ENCODE measurements around the gene STAT5A. TPM values are rescaled to one million over a fixed set of nuclear protein-coding genes. Genes with fewer than 3 reads are reported as not detected.
A peak's percentile ranks its signal among the peaks of the same experiment; 100 is the strongest.

Gene STAT5A
- polyA plus RNA-seq, 1 donor (not counting 4 experiments of a cell fraction or from before 2014, with no cell fraction given): 0.51 TPM

- Histone ChIP-seq H3K27ac (ENCODE audit: control insufficient read depth, insufficient read depth, low read length) (peak overlapping the region; percentile 11), H3K9ac (ENCODE audit: control insufficient read depth, extremely low read depth, insufficient read depth, low read length) (peak overlapping the region; percentile 72), H3K27me3 (ENCODE audit: control insufficient read depth, extremely low read depth, insufficient read depth, low read length) (peaks cover under 1% of the 10 kb centered on the region), H3K4me3 (ENCODE audit: control insufficient read depth in 2 of 3, extremely low read depth in 1 of 3, insufficient read depth in 2 of 3, low read depth in 1 of 3, low read length in 3 of 3) (peak overlapping the region; percentile 69 to 75 (median 73)), H3K9me3 (ENCODE audit: control insufficient read depth, low read depth, low read length) (no peaks in the 10 kb centered on the region), H3K79me2 (ENCODE audit: control insufficient read depth, insufficient read depth, low read length) (peaks cover 8% of the 10 kb centered on the region), H3K9me1 (ENCODE audit: control insufficient read depth, extremely low read depth, insufficient read depth, low read length) (no peaks in the 10 kb centered on the region), H4K20me1 (ENCODE audit: control insufficient read depth, extremely low read depth, insufficient read depth, low read length) (no peaks in the 10 kb centered on the region), H3K4me1 (ENCODE audit: control insufficient read depth, extremely low read depth, insufficient read depth, low read length) (peaks cover 15% of the 10 kb centered on the region), H3K36me3 (ENCODE audit: control insufficient read depth in 2 of 2, extremely low read depth in 1 of 2, insufficient read depth in 2 of 2, low read length in 2 of 2) (no peaks in the 10 kb centered on the region), H3K4me2 (ENCODE audit: control insufficient read depth, extremely low read depth, insufficient read depth, low read depth, low read length) (peak overlapping the region; percentile 88), H2AFZ (ENCODE audit: control insufficient read depth, low read length) (peak overlapping the region; percentile 86)
- dilution Hi-C loops (cut with MboI; ENCODE audit: extremely low pct_ligation_motif_present, low sequenced_read_pairs): no loop called here
- TF ChIP-seq EZH2 (IDR thresholded peaks at IDR 0.05; ENCODE audit: low read length) (no peak), CTCF (optimal IDR thresholded peaks at IDR 0.05 in 1 of 3, IDR thresholded peaks at IDR 0.05 in 1 of 3, conservative IDR thresholded peaks at IDR 0.05 in 1 of 3; ENCODE audit: extremely low read depth in 1 of 3, insufficient read depth in 2 of 3, low read length in 3 of 3) (no peak)
- FAIRE-seq (no peak), DNase-seq (ENCODE audit: low read depth, low spot score) (no peak)
These were observed 11.5 kb upstream of the STAT5A start for GRCh38 chr17:42276609-42277341.

DNA sequence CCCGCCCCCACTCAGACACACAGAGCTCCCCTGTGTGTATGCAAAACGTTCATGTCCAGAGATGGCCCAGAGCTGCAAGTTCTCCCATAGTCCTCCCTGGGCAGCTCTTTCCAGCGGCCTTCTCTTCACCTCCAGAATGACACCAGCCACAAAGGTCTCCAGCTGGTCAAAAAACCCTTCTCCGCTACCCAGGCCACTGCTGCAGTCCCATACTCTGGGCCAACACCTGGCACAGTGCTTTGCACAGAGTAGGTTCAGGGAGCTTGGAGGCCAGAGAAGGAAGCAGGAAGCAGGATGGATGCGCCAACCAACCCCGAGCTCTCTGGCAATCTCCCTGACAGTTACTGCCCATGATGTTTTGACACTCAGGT, 11.0 kb upstream of the STAT5A start:
- peaks cover 15% of the 10 kb centered on the region for H3K4me1 ChIP-seq (ENCODE audit: control insufficient read depth, extremely low read depth, insufficient read depth, low read length)
- FAIRE-seq (no peak), DNase-seq (ENCODE audit: low read depth, low spot score) (no peak)
- no peaks in the 10 kb centered on the region for H3K9me1 ChIP-seq (ENCODE audit: control insufficient read depth, extremely low read depth, insufficient read depth, low read length)
- peaks cover 3% of the 10 kb centered on the region for H3K27me3 ChIP-seq (ENCODE audit: control insufficient read depth, extremely low read depth, insufficient read depth, low read length)
- TF ChIP-seq EZH2 (IDR thresholded peaks at IDR 0.05; ENCODE audit: low read length): no peak
- TF ChIP-seq CTCF (optimal IDR thresholded peaks at IDR 0.05 in 1 of 3, IDR thresholded peaks at IDR 0.05 in 1 of 3, conservative IDR thresholded peaks at IDR 0.05 in 1 of 3; ENCODE audit: extremely low read depth in 1 of 3, insufficient read depth in 2 of 3, low read length in 3 of 3): no peak
- H3K9me3 ChIP-seq (ENCODE audit: control insufficient read depth, low read depth, low read length): no peaks in the 10 kb centered on the region
- H3K9ac ChIP-seq (ENCODE audit: control insufficient read depth, extremely low read depth, insufficient read depth, low read length): no peak overlapping the region
- no peaks in the 10 kb centered on the region for H3K36me3 ChIP-seq (ENCODE audit: control insufficient read depth in 2 of 2, extremely low read depth in 1 of 2, insufficient read depth in 2 of 2, low read length in 2 of 2)
- H3K4me3 ChIP-seq (ENCODE audit: control insufficient read depth in 2 of 3, extremely low read depth in 1 of 3, insufficient read depth in 2 of 3, low read depth in 1 of 3, low read length in 3 of 3): peak overlapping the region in 1 of 3 experiments; percentile 73
- H2AFZ ChIP-seq (ENCODE audit: control insufficient read depth, low read length): no peak overlapping the region
- H4K20me1 ChIP-seq (ENCODE audit: control insufficient read depth, extremely low read depth, insufficient read depth, low read length): no peaks in the 10 kb centered on the region
- no peak overlapping the region for H3K4me2 ChIP-seq (ENCODE audit: control insufficient read depth, extremely low read depth, insufficient read depth, low read depth, low read length)
- no peak overlapping the region for H3K27ac ChIP-seq (ENCODE audit: control insufficient read depth, insufficient read depth, low read length)
- dilution Hi-C loops (cut with MboI; ENCODE audit: extremely low pct_ligation_motif_present, low sequenced_read_pairs): no loop called here
- peaks cover 8% of the 10 kb centered on the region for H3K79me2 ChIP-seq (ENCODE audit: control insufficient read depth, insufficient read depth, low read length)
